Natural killer cell (primary cell): ENCODE results near the gene FHIT. TPM values are rescaled to one million over a fixed set of nuclear protein-coding genes. Genes with fewer than 3 reads are reported as not detected.

ENCODE experiments used
- ATAC-seq, 3 donors: fragments of 150-1000 bp in 2 of 3; fragments of 200-7000 bp in 1 of 3; cut with Tn5 transposase; 1 replicate in 1 of 3; 2 replicates in 2 of 3; pipeline ENCODE4 v1.10.0; 2021; ENCODE audit warnings: mild to moderate bottlenecking in 2 of 3, moderate library complexity in 2 of 3
- DNase-seq, 2 donors: peaks; one replicate each; pipeline versions ENCODE4 v3.0.0 to v3.0.0-alpha.2; 2013 to 2021; ENCODE audit warnings: mixed read lengths in 1 of 2
- H3K27ac ChIP-seq: one replicate; pipeline ENCODE4 v1.5.1; 2013; ENCODE audit warnings: mild to moderate bottlenecking, low read length
- H3K27me3 ChIP-seq: one replicate; pipeline ENCODE4 v1.6.1; 2013; ENCODE audit warnings: low read length; ENCODE audit not compliant: control insufficient read depth, insufficient read depth
- H3K36me3 ChIP-seq: one replicate; pipeline ENCODE4 v1.6.1; 2013; ENCODE audit warnings: low read length; ENCODE audit not compliant: control insufficient read depth, insufficient read depth
- H3K4me1 ChIP-seq: one replicate; pipeline ENCODE4 v1.6.1; 2013; ENCODE audit warnings: low read length; ENCODE audit not compliant: control insufficient read depth, insufficient read depth
- H3K4me3 ChIP-seq: one replicate; pipeline ENCODE4 v1.5.1; 2013; ENCODE audit warnings: low read length
- H3K9me3 ChIP-seq: one replicate; pipeline ENCODE4 v1.6.1; 2013; ENCODE audit warnings: low read length; ENCODE audit not compliant: control insufficient read depth, insufficient read depth
- H3K27ac Mint-ChIP-seq, 2 donors: one replicate each; pipeline ENCODE4 v1.8.0; 2022; ENCODE audit warnings: mild to moderate bottlenecking in 2 of 2, mixed read lengths in 2 of 2, moderate library complexity in 1 of 2
- H3K27me3 Mint-ChIP-seq, 2 donors: one replicate each; pipeline ENCODE4 v1.8.0; 2022; ENCODE audit warnings: low read depth in 2 of 2, mixed read lengths in 2 of 2
- H3K36me3 Mint-ChIP-seq: one replicate; pipeline ENCODE4 v1.8.0; 2022; ENCODE audit warnings: mixed read lengths
- H3K4me1 Mint-ChIP-seq, 2 donors: one replicate each; pipeline ENCODE4 v1.8.0; 2022; ENCODE audit warnings: mixed read lengths in 2 of 2
- H3K4me3 Mint-ChIP-seq: one replicate; pipeline ENCODE4 v1.8.0; 2022; ENCODE audit warnings: mild to moderate bottlenecking, moderate library complexity, mixed read lengths
- H3K9me3 Mint-ChIP-seq, 2 donors: one replicate each; pipeline ENCODE4 v1.8.0; 2022; ENCODE audit warnings: mixed read lengths in 2 of 2
- CTCF ChIP-seq: fragments of 200-600 bp; IDR thresholded peaks from one replicate; pipeline ENCODE4 v1.8.0; 2022; ENCODE audit warnings: antibody characterized with exemption
- WGBS: methylation state at CpG from one replicate; pipeline ENCODE4 v1.1.7; 2013; ENCODE audit warnings: missing lambda C conversion rate; ENCODE audit not compliant: insufficient coverage; 5-methylcytosine and 5-hydroxymethylcytosine counted together
- intact Hi-C: fragments of 100-400 bp; cut with micrococcal nuclease; formaldehyde crosslinking; loops from one replicate; pipeline ENCODE4 v1.14.2; 2022
- total RNA-seq, 4 donors: library from RNA; stranded (reverse); fragments of 120-200 nt in 1 of 4; gene quantifications; one replicate each; pipeline versions ENCODE4 v1.2.3 to v1.2.4, GENCODE V29; 2013 to 2022

FHIT gene
- total RNA-seq, 3 donors from 2014 or later (not counting 1 experiment from before 2014, with no cell fraction given): 2.7 to 6.1 (median 3.3) TPM

- no peak overlapping the region for H3K4me3 ChIP-seq
- no peaks in the 10 kb centered on the region for H3K27me3 Mint-ChIP-seq
- no peak overlapping the region for H3K27ac ChIP-seq
- no peak overlapping the region for H3K4me3 Mint-ChIP-seq
- no peak overlapping the region for H3K27ac Mint-ChIP-seq
- ATAC-seq: no peak
- no peaks in the 10 kb centered on the region for H3K27me3 ChIP-seq
- no peaks in the 10 kb centered on the region for H3K36me3 Mint-ChIP-seq
- intact Hi-C loops: no loop called here
- 88% methylated on average over 3 of the region's 3 CpGs for WGBS
- H3K36me3 ChIP-seq: no peaks in the 10 kb centered on the region
- no peaks in the 10 kb centered on the region for H3K4me1 Mint-ChIP-seq
- no peaks in the 10 kb centered on the region for H3K9me3 ChIP-seq
- TF ChIP-seq CTCF: no peak
- DNase-seq: no peak
- H3K9me3 Mint-ChIP-seq: no peaks in the 10 kb centered on the region
- no peaks in the 10 kb centered on the region for H3K4me1 ChIP-seq
Observed at GRCh38 chr3:61299343-61300005, 48.2 kb upstream of the FHIT start.

- no peak overlapping the region for H3K4me3 ChIP-seq
- no peak overlapping the region for H3K4me3 Mint-ChIP-seq
- H3K27ac ChIP-seq: no peak overlapping the region
- H3K36me3 ChIP-seq: no peaks in the 10 kb centered on the region
- H3K9me3 ChIP-seq: no peaks in the 10 kb centered on the region
- WGBS: no CpG with 5 or more reads among the region's 1 CpG
- intact Hi-C loops: no loop called here
- no peaks in the 10 kb centered on the region for H3K4me1 Mint-ChIP-seq
- TF ChIP-seq CTCF: no peak
- H3K4me1 ChIP-seq: no peaks in the 10 kb centered on the region
- no peaks in the 10 kb centered on the region for H3K9me3 Mint-ChIP-seq
- ATAC-seq: no peak
- DNase-seq: no peak
- H3K27ac Mint-ChIP-seq: no peak overlapping the region
- H3K27me3 ChIP-seq: no peaks in the 10 kb centered on the region
- H3K36me3 Mint-ChIP-seq: no peaks in the 10 kb centered on the region
- no peaks in the 10 kb centered on the region for H3K27me3 Mint-ChIP-seq
Observed at GRCh38 chr3:61297821-61298220, 46.6 kb upstream of the FHIT start.

DNA sequence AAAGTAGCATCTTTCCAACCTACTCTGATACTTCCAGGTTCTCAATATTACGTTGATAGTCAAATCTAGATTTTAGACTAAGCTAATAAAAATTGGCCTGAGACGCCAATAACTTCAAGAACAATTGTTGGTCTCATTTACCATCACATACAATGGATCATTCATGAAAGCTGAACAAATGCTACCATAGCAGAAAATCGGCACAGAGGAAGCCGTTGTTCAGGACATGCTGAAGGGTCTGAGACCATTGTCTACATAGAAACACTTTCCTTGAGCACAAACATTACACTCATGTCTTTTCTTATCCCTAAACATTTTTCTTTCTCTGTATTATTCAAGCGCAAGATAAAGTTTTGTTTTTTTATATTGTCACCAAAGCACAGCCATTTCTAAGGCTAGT lies 37.2 kb upstream of the FHIT start:
- no peaks in the 10 kb centered on the region for H3K4me1 Mint-ChIP-seq
- intact Hi-C loops: no loop called here
- Histone ChIP-seq H3K27ac (no peak overlapping the region), H3K27me3 (no peaks in the 10 kb centered on the region), H3K4me1 (no peaks in the 10 kb centered on the region), H3K36me3 (no peaks in the 10 kb centered on the region), H3K9me3 (no peaks in the 10 kb centered on the region), H3K4me3 (no peak overlapping the region)
- no peak for DNase-seq
- no peak for ATAC-seq
- H3K4me3 Mint-ChIP-seq: no peak overlapping the region
- H3K27me3 Mint-ChIP-seq: peaks cover 3 to 10% of the 10 kb centered on the region in 2 donors
- H3K9me3 Mint-ChIP-seq: peaks cover 0 to 2% of the 10 kb centered on the region in 2 donors
- no peak overlapping the region for H3K27ac Mint-ChIP-seq
- no peaks in the 10 kb centered on the region for H3K36me3 Mint-ChIP-seq
- no peak for TF ChIP-seq CTCF
- 87% methylated on average over 5 of the region's 5 CpGs for WGBS

GRCh38 chr3:61283876-61284275 lies 32.6 kb upstream of the FHIT start:
- Mint-ChIP-seq H3K4me3 (no peak overlapping the region), H3K36me3 (no peaks in the 10 kb centered on the region), H3K9me3 (peaks cover 0 to 2% of the 10 kb centered on the region in 2 donors), H3K27ac (no peak overlapping the region), H3K27me3 (peaks cover 0 to 10% of the 10 kb centered on the region in 2 donors), H3K4me1 (no peaks in the 10 kb centered on the region)
- Histone ChIP-seq H3K4me3 (no peak overlapping the region), H3K9me3 (no peaks in the 10 kb centered on the region), H3K36me3 (no peaks in the 10 kb centered on the region), H3K27ac (no peak overlapping the region), H3K4me1 (no peaks in the 10 kb centered on the region), H3K27me3 (no peaks in the 10 kb centered on the region)
- DNase-seq (no peak), ATAC-seq (no peak)
- no peak for TF ChIP-seq CTCF
- intact Hi-C loops: no loop called here
